22Rv1 (cell line): ENCODE measurements around the gene EFHD2.
"Not testable (repeated sequence)": the region's sequence is repeated elsewhere in the genome, so short reads cannot be mapped to it uniquely, and the experiment has no call there.

ENCODE experiments used
- H3K27ac ChIP-seq: fragments of 450-650 bp; 2 replicates; pipeline ENCODE4 v1.5.1; 2017
- CTCF ChIP-seq: fragments of 450-650 bp; IDR thresholded peaks from 2 replicates; pipeline ENCODE4 v1.5.1; 2017; ENCODE audit warnings: mild to moderate bottlenecking
- ZFX ChIP-seq: fragments of 450-650 bp; IDR thresholded peaks from 2 replicates; pipeline ENCODE4 v1.6.1; 2017; ENCODE audit warnings: antibody characterized with exemption, borderline replicate concordance

Gene EFHD2

GRCh38 chr1:15459771-15460707 is 50.4 kb downstream of the EFHD2 start:
- no peak overlapping the region for H3K27ac ChIP-seq
- TF ChIP-seq CTCF (no peak), ZFX (no peak)

GRCh38 chr1:15460708-15461095 is 51.0 kb downstream of the EFHD2 start:
- TF ChIP-seq ZFX (no peak), CTCF (no peak)
- H3K27ac ChIP-seq = no peak overlapping the region

GRCh38 chr1:15463064-15463800 is 53.5 kb downstream of the EFHD2 start:
- H3K27ac ChIP-seq = not testable (repeated sequence)

GRCh38 chr1:15463926-15464322 is 54.2 kb downstream of the EFHD2 start:
- H3K27ac ChIP-seq = not testable (repeated sequence)

- H3K27ac ChIP-seq = no peak overlapping the region
- TF ChIP-seq ZFX = no peak
- TF ChIP-seq CTCF = no peak
Measured at GRCh38 chr1:15465674-15466073, 56.0 kb downstream of the EFHD2 start.

- not testable (repeated sequence) for H3K27ac ChIP-seq
Measured at GRCh38 chr1:15466955-15467625, 57.4 kb downstream of the EFHD2 start.

GRCh38 chr1:15468145-15468544 is 58.5 kb downstream of the EFHD2 start:
- H3K27ac ChIP-seq = no peak overlapping the region
- TF ChIP-seq CTCF (no peak), ZFX (no peak)

- TF ChIP-seq ZFX (no peak), CTCF (no peak)
- no peak overlapping the region for H3K27ac ChIP-seq
Measured at GRCh38 chr1:15469361-15469760, 59.7 kb downstream of the EFHD2 start.

- not testable (repeated sequence) for H3K27ac ChIP-seq
Measured at GRCh38 chr1:15469821-15470448, 60.2 kb downstream of the EFHD2 start.

GRCh38 chr1:15471067-15471466 is 61.4 kb downstream of the EFHD2 start:
- not testable (repeated sequence) for H3K27ac ChIP-seq

GRCh38 chr1:15471723-15472122 is 62.0 kb downstream of the EFHD2 start:
- H3K27ac ChIP-seq = not testable (repeated sequence)
